Smooth muscle cell (in vitro differentiated cells): ENCODE results near the gene APOD. TPM values are rescaled to one million over a fixed set of nuclear protein-coding genes. Genes with fewer than 3 reads are reported as not detected.

ENCODE experiments used
- DNase-seq: peaks from one replicate; lab custom pipeline; 2025; ENCODE audit not compliant: unreplicated experiment; lab: John Stamatoyannopoulos, UW
- H2AFZ ChIP-seq: fragments of 200-600 bp; sonication (generic); 2 replicates; pipeline ENCODE4 v1.6.0; 2016; ENCODE audit warnings: antibody characterized with exemption, low read depth, mild to moderate bottlenecking
- H3F3A ChIP-seq: fragments of 200-600 bp; sonication (generic); 2 replicates; pipeline ENCODE4 v1.6.0; 2017; ENCODE audit warnings: antibody characterized with exemption, low read depth
- H3K27ac ChIP-seq: fragments of 200-600 bp; sonication (generic); 2 replicates; pipeline ENCODE4 v1.5.1; 2016; ENCODE audit warnings: low read depth, mild to moderate bottlenecking
- H3K27me3 ChIP-seq: fragments of 200-600 bp; sonication (generic); 2 replicates; pipeline ENCODE4 v1.6.1; 2016; ENCODE audit warnings: low read depth, mild to moderate bottlenecking
- H3K36me3 ChIP-seq: fragments of 200-600 bp; sonication (generic); 2 replicates; pipeline ENCODE4 v1.5.1; 2016; ENCODE audit warnings: low read depth
- H3K4me1 ChIP-seq: fragments of 200-600 bp; sonication (generic); 2 replicates; pipeline ENCODE4 v1.5.1; 2016; ENCODE audit warnings: low read depth
- H3K4me2 ChIP-seq: fragments of 200-600 bp; sonication (generic); 2 replicates; pipeline ENCODE4 v1.6.0; 2016; ENCODE audit warnings: mild to moderate bottlenecking
- H3K4me3 ChIP-seq: fragments of 200-600 bp; sonication (generic); 2 replicates; pipeline ENCODE4 v1.5.1; 2016; ENCODE audit warnings: mild to moderate bottlenecking
- H3K79me2 ChIP-seq: fragments of 200-600 bp; sonication (generic); 2 replicates; pipeline ENCODE4 v1.6.0; 2016; ENCODE audit warnings: low read depth, mild to moderate bottlenecking
- H3K9ac ChIP-seq: fragments of 200-600 bp; sonication (generic); 2 replicates; pipeline ENCODE4 v1.6.0; 2016; ENCODE audit warnings: low read depth
- H3K9me3 ChIP-seq: fragments of 200-600 bp; sonication (generic); replicated peaks from 2 replicates; pipeline ENCODE4 v1.5.1; 2016; ENCODE audit warnings: low read depth
- H4K20me1 ChIP-seq: fragments of 200-600 bp; sonication (generic); 2 replicates; pipeline ENCODE4 v1.6.0; 2016; ENCODE audit warnings: low read depth
- WGBS: methylation state at CpG from one replicate; pipeline ENCODE4 v1.1.7; 2016; ENCODE audit warnings: low lambda C conversion rate; 5-methylcytosine and 5-hydroxymethylcytosine counted together
- polyA plus RNA-seq: library from polyadenylated mRNA; unstranded; fragments of >200 nt; fragmentation: Nextera tagmentation; extraction: Ambion mirVana; gene quantifications from 2 replicates; pipeline ENCODE4 v1.2.1, GENCODE V29; 2016
- total RNA-seq: library from RNA; depleted of rRNA; stranded (reverse); fragments of >200 nt; gene quantifications from 2 replicates; pipeline ENCODE4 v1.2.3, GENCODE V29; 2014
- TF ChIP-seq, protein P1 (sequence below): fragments of 200-600 bp; sonication (generic); IDR thresholded peaks from 2 replicates; pipeline ENCODE4 v1.5.1; 2017; ENCODE audit warnings: borderline replicate concordance, mild to moderate bottlenecking, antibody characterized with exemption; ENCODE audit not compliant: insufficient read depth, poor library complexity, severe bottlenecking

Gene APOD
- total and polyA plus RNA-seq, 2 experiments from 2014 or later, result 0.39 to 2.2 TPM

DNA sequence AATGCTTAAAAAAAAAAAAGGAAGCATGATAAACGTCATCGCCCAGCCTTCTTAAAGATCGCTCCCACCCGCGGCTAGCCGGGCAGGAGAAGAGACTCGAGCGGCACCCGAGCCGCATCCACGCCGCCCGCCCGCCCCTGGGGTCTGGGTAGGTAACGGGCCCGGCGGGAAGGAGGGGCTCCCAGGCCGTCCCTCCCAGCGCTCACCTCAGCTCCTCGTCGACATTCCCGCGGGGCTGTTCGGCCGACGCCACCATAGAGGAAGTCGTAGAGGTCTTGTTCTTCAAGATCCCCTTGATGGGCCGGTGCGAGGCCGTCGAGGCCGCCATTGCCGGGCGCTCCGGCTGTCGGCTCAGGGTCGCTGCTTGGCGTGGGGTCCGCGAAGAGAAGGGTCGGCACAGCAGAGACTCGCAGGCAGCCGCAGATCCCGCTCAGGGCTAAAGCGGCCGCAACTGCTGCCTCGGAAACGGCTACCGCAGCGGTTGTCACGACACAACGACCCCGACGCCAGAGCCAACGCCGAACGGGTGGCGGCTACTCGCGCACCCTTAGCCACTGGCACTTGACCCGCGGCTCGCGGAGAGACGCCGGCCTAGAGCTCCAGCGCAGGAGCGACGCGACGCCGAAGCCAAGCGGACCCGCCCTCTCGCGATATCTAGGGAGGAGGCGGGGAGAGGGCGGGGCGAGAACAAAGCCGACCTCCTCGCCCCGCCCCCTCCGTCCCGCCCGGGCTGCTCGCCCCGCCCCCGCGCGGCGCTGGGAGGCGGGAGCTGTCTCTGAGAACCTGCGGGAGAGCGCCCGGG, 40.8 kb downstream of the APOD start, which contains the start of gene PPP1R2:
Gene PPP1R2, minus strand, starts transcription at position 628 of the 802 bp plus-strand sequence. Its CDS starts 300 bp downstream, at position 328.
- 1% methylated on average over 77 of the region's 95 CpGs for WGBS

DNA sequence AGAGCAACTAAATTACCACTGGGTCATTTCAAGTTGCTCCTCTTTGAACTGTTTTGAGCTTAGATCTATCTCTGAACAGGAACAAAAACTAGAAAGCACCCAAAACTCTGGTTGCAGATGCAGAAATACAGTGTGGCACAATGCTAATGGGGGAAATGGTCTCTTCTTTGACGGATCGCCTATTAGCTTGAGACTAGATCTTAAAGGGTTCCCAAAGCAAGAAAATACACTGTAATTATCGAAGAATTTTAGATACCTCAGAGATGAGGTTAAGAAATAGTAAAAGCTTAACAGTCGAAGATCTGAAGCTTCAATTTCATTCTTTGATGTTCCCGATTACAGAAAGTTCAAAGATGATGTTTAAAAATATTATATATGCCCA, 41.4 kb downstream of the APOD start:
- peak overlapping the region; percentile 78 for H3K4me3 ChIP-seq
- H3K27ac ChIP-seq, result peak overlapping the region; percentile 77
- no peaks in the 10 kb centered on the region for H3K9me3 ChIP-seq
- H3F3A ChIP-seq, result peaks cover 3% of the 10 kb centered on the region
- 3% methylated on average over 5 of the region's 5 CpGs for WGBS
- peak overlapping the region; percentile 95 for H2AFZ ChIP-seq
- H3K4me2 ChIP-seq, result peak overlapping the region; percentile 95
- TF ChIP-seq, protein P1, sequence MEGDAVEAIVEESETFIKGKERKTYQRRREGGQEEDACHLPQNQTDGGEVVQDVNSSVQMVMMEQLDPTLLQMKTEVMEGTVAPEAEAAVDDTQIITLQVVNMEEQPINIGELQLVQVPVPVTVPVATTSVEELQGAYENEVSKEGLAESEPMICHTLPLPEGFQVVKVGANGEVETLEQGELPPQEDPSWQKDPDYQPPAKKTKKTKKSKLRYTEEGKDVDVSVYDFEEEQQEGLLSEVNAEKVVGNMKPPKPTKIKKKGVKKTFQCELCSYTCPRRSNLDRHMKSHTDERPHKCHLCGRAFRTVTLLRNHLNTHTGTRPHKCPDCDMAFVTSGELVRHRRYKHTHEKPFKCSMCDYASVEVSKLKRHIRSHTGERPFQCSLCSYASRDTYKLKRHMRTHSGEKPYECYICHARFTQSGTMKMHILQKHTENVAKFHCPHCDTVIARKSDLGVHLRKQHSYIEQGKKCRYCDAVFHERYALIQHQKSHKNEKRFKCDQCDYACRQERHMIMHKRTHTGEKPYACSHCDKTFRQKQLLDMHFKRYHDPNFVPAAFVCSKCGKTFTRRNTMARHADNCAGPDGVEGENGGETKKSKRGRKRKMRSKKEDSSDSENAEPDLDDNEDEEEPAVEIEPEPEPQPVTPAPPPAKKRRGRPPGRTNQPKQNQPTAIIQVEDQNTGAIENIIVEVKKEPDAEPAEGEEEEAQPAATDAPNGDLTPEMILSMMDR, result no peak
- H3K9ac ChIP-seq, result peak overlapping the region; percentile 94
- H3K4me1 ChIP-seq, result peaks cover 9% of the 10 kb centered on the region
- no peaks in the 10 kb centered on the region for H3K36me3 ChIP-seq
- no peak for DNase-seq
- peaks cover 53% of the 10 kb centered on the region for H3K79me2 ChIP-seq
- H4K20me1 ChIP-seq, result peaks cover 51% of the 10 kb centered on the region
- H3K27me3 ChIP-seq, result no peaks in the 10 kb centered on the region

More for the DNA sequence above, 40.8 kb downstream of the APOD start, which contains the start of gene PPP1R2:
- Histone ChIP-seq H3K27me3 (no peaks in the 10 kb centered on the region), H2AFZ (peak within 1 kb of the TSS; percentile 95), H3K27ac (peak within 1 kb of the TSS; percentile 77), H3K4me2 (peak within 1 kb of the TSS; percentile 95), H3K4me3 (peak within 1 kb of the TSS; percentile 78), H4K20me1 (peaks cover 45% of the 10 kb centered on the region), H3K79me2 (peaks cover 47% of the 10 kb centered on the region), H3K36me3 (no peaks in the 10 kb centered on the region), H3K9me3 (no peaks in the 10 kb centered on the region), H3K4me1 (peaks cover 9% of the 10 kb centered on the region), H3F3A (peaks cover 3% of the 10 kb centered on the region), H3K9ac (peak within 1 kb of the TSS; percentile 94)
- peak; percentile 76 for DNase-seq
- TF ChIP-seq, protein P1, result no peak

DNA sequence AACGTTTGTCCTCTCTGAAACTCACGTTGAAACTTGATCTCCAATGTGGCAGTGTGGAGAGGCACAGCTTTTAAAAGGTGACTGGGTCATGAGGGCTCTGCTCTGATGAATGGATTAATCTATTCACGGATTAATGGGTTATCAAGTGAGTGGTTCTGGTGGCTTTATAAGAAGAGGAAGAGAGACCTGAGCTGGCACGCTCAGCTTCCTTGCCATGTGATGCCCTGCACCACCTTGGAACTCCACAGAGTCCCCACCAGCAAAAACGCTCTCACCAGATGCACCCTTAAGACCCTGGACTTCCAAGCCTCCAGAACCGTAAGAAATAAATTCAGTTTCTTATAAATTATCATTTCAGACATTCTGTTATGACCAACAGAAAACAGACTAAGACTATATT, 43.2 kb downstream of the APOD start:
- H4K20me1 ChIP-seq, result peaks cover 69% of the 10 kb centered on the region
- no peak for DNase-seq
- H3K27me3 ChIP-seq, result no peaks in the 10 kb centered on the region
- 84% methylated on average over 6 of the region's 6 CpGs for WGBS
- peak overlapping the region; percentile 95 for H3K4me2 ChIP-seq
- peaks cover 3% of the 10 kb centered on the region for H3F3A ChIP-seq
- H3K4me1 ChIP-seq, result peaks cover 9% of the 10 kb centered on the region
- no peaks in the 10 kb centered on the region for H3K36me3 ChIP-seq
- TF ChIP-seq, protein P1, result no peak
- H3K4me3 ChIP-seq, result no peak overlapping the region
- no peaks in the 10 kb centered on the region for H3K9me3 ChIP-seq
- H3K79me2 ChIP-seq, result peaks cover 71% of the 10 kb centered on the region
- no peak overlapping the region for H3K9ac ChIP-seq
- no peak overlapping the region for H2AFZ ChIP-seq
- H3K27ac ChIP-seq, result no peak overlapping the region

DNA sequence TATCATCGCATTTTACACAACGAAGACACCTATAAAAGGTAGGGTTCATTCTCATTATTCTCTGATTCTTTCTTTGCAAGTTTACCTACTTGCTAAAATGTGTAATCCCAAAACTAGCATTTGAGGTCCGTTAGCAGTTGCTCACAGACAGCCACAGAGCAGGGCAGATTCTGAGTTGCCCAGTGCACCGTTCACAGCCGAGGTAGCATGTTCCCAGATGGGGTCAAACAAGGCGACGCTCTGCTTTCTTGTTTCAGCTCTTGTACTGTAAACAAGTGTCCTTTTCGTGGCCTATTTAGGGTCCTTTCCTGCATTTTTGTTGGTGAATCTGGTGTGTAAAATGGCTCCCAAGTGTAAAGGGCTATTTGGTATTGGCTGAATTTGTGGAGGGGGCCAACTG, 43.7 kb downstream of the APOD start:
- Histone ChIP-seq H3K9me3 (no peaks in the 10 kb centered on the region), H2AFZ (no peak overlapping the region), H3K79me2 (peaks cover 76% of the 10 kb centered on the region), H3K4me2 (no peak overlapping the region), H3K4me1 (peaks cover 9% of the 10 kb centered on the region), H3K27me3 (no peaks in the 10 kb centered on the region), H3F3A (peaks cover 3% of the 10 kb centered on the region), H3K4me3 (no peak overlapping the region), H3K9ac (no peak overlapping the region), H4K20me1 (peaks cover 73% of the 10 kb centered on the region), H3K36me3 (no peaks in the 10 kb centered on the region), H3K27ac (no peak overlapping the region)
- no peak for DNase-seq
- WGBS, result 86% methylated on average over 8 of the region's 8 CpGs
- TF ChIP-seq, protein P1, result no peak
